GM18858 (cell line): ENCODE results near the gene TM6SF1.
"Not testable (repeated sequence)": the region's sequence is repeated elsewhere in the genome, so short reads cannot be mapped to it uniquely, and the experiment has no call there.

Experiments used
- ATAC-seq: cut with Tn5 transposase; IDR thresholded peaks from one replicate; pipeline ENCODE4 v1.9.1; 2021; ENCODE audit not compliant: unreplicated experiment

The TM6SF1 gene

GRCh38 chr15:83106994-83107840 lies at the start of gene TM6SF1:
TSS of gene TM6SF1 (plus strand) at chr15:83107645. CDS start at chr15:83107681, 36 bp downstream.
- no peak for ATAC-seq

- ATAC-seq: no peak
Observed at GRCh38 chr15:83057696-83058376, 49.6 kb upstream of the TM6SF1 start.

GRCh38 chr15:83061680-83062079 lies 45.8 kb upstream of the TM6SF1 start:
- ATAC-seq: no peak

GRCh38 chr15:83062768-83063180 lies 44.7 kb upstream of the TM6SF1 start:
- peak; percentile 33 for ATAC-seq

- no peak for ATAC-seq
Observed at GRCh38 chr15:83063551-83063950, 43.9 kb upstream of the TM6SF1 start.

GRCh38 chr15:83064859-83065258 lies 42.6 kb upstream of the TM6SF1 start:
- ATAC-seq: no peak

GRCh38 chr15:83065431-83065830 lies 42.0 kb upstream of the TM6SF1 start:
- ATAC-seq: no peak

- ATAC-seq: no peak
Observed at GRCh38 chr15:83066034-83066733, 41.3 kb upstream of the TM6SF1 start.

GRCh38 chr15:83066734-83067637 lies 40.5 kb upstream of the TM6SF1 start, which contains the start of gene BTBD1:
TSS of gene BTBD1 (minus strand) at chr15:83067252. CDS start at chr15:83067151, 101 bp downstream.
- ATAC-seq: peak; percentile 67

- no peak for ATAC-seq
Observed at GRCh38 chr15:83067638-83067962, 39.8 kb upstream of the TM6SF1 start.

- no peak for ATAC-seq
Observed at GRCh38 chr15:83068054-83068453, 39.4 kb upstream of the TM6SF1 start.

GRCh38 chr15:83069211-83069642 lies 38.2 kb upstream of the TM6SF1 start:
- not testable (repeated sequence) for ATAC-seq

- no peak for ATAC-seq
Observed at GRCh38 chr15:83077491-83078230, 29.8 kb upstream of the TM6SF1 start.

GRCh38 chr15:83078712-83079111 lies 28.7 kb upstream of the TM6SF1 start:
- no peak for ATAC-seq

GRCh38 chr15:83081256-83082014 lies 26.0 kb upstream of the TM6SF1 start:
- ATAC-seq: no peak

GRCh38 chr15:83082730-83083386 lies 24.6 kb upstream of the TM6SF1 start:
- no peak for ATAC-seq

- not testable (repeated sequence) for ATAC-seq
Observed at GRCh38 chr15:83085461-83085860, 22.0 kb upstream of the TM6SF1 start.

GRCh38 chr15:83085864-83086552 lies 21.4 kb upstream of the TM6SF1 start:
- not testable (repeated sequence) for ATAC-seq
